CD4-positive, alpha-beta T cell treated with Interleukin-17A for 4 hours (primary cell): ENCODE data around the gene PHRF1.

Source experiments
- DNase-seq: peaks from one replicate; pipeline ENCODE4 v3.0.0-alpha.2; 2020; ENCODE audit warnings: mixed read lengths

PHRF1 gene

GRCh38 chr11:659532-660085, 83.3 kb downstream of the PHRF1 start:
- no peak for DNase-seq

- no peak for DNase-seq
These were observed 84.0 kb downstream of the PHRF1 start for GRCh38 chr11:660281-660680.

GRCh38 chr11:660681-661444, 84.6 kb downstream of the PHRF1 start:
- DNase-seq = no peak
